Loucy (cell line): ENCODE measurements around the gene NSF.

Experiments used
- H2AFZ ChIP-seq: fragments of 200-600 bp; sonication (generic); 2 replicates; pipeline ENCODE4 v1.6.0; 2016; ENCODE audit warnings: antibody characterized with exemption, mild to moderate bottlenecking, low read length, moderate library complexity
- H3F3A ChIP-seq: fragments of 200-600 bp; 2 replicates; pipeline ENCODE4 v1.6.0; 2016; ENCODE audit warnings: antibody characterized with exemption, low read depth, mild to moderate bottlenecking
- H3K27me3 ChIP-seq: fragments of 200-600 bp; sonication (generic); 2 replicates; pipeline ENCODE4 v1.6.1; 2014; ENCODE audit warnings: low read length, mild to moderate bottlenecking; ENCODE audit not compliant: insufficient read depth, poor library complexity, severe bottlenecking
- H3K36me3 ChIP-seq: fragments of 200-600 bp; sonication (generic); 2 replicates; pipeline ENCODE4 v1.6.1; 2016; ENCODE audit warnings: low read length; ENCODE audit not compliant: insufficient read depth
- H3K4me1 ChIP-seq: fragments of 200-600 bp; sonication (generic); 2 replicates; pipeline ENCODE4 v1.5.1; 2014; ENCODE audit warnings: low read length, mild to moderate bottlenecking; ENCODE audit not compliant: insufficient read depth, poor library complexity, severe bottlenecking
- H3K4me2 ChIP-seq: fragments of 200-600 bp; sonication (generic); 2 replicates; pipeline ENCODE4 v1.6.0; 2014; ENCODE audit warnings: antibody characterized with exemption, low read length, low read depth, mild to moderate bottlenecking; ENCODE audit not compliant: poor library complexity, severe bottlenecking
- H3K4me3 ChIP-seq: fragments of 200-600 bp; sonication (generic); 2 replicates; pipeline ENCODE4 v1.5.1; 2014; ENCODE audit warnings: low read length, mild to moderate bottlenecking, mixed read lengths; ENCODE audit not compliant: poor library complexity, severe bottlenecking
- H3K79me2 ChIP-seq: fragments of 200-600 bp; sonication (generic); 2 replicates; pipeline ENCODE4 v1.6.1; 2014; ENCODE audit warnings: low read length; ENCODE audit not compliant: insufficient read depth
- H3K9ac ChIP-seq: fragments of 200-600 bp; sonication (generic); 2 replicates; pipeline ENCODE4 v1.6.0; 2014; ENCODE audit warnings: mild to moderate bottlenecking, low read depth, low read length, moderate library complexity; ENCODE audit not compliant: poor library complexity, severe bottlenecking
- H3K9me2 ChIP-seq: fragments of 200-600 bp; sonication (generic); replicated peaks from 2 replicates; pipeline ENCODE4 v1.6.1; 2016; ENCODE audit warnings: low read depth, low read length, mixed read lengths
- H3K9me3 ChIP-seq: fragments of 200-600 bp; sonication (generic); 2 replicates; pipeline ENCODE4 v1.6.1; 2014; ENCODE audit warnings: mild to moderate bottlenecking, antibody characterized with exemption, low read length, low read depth; ENCODE audit not compliant: insufficient read depth
- H4K20me1 ChIP-seq: fragments of 200-600 bp; sonication (generic); 2 replicates; pipeline ENCODE4 v1.6.0; 2014; ENCODE audit warnings: antibody characterized with exemption, low read length, mild to moderate bottlenecking; ENCODE audit not compliant: insufficient read depth, poor library complexity, severe bottlenecking
- CTCF ChIP-seq: fragments of 200-600 bp; sonication (generic); conservative IDR thresholded peaks from 2 replicates; pipeline ENCODE4 v1.5.1; 2014; ENCODE audit warnings: mild to moderate bottlenecking, antibody characterized with exemption, low read length
- EZH2phosphoT487 ChIP-seq: fragments of 200-600 bp; IDR thresholded peaks from 2 replicates; pipeline ENCODE4 v1.6.1; 2018; ENCODE audit warnings: antibody characterized with exemption, mild to moderate bottlenecking, moderate library complexity, borderline replicate concordance

The NSF gene

DNA sequence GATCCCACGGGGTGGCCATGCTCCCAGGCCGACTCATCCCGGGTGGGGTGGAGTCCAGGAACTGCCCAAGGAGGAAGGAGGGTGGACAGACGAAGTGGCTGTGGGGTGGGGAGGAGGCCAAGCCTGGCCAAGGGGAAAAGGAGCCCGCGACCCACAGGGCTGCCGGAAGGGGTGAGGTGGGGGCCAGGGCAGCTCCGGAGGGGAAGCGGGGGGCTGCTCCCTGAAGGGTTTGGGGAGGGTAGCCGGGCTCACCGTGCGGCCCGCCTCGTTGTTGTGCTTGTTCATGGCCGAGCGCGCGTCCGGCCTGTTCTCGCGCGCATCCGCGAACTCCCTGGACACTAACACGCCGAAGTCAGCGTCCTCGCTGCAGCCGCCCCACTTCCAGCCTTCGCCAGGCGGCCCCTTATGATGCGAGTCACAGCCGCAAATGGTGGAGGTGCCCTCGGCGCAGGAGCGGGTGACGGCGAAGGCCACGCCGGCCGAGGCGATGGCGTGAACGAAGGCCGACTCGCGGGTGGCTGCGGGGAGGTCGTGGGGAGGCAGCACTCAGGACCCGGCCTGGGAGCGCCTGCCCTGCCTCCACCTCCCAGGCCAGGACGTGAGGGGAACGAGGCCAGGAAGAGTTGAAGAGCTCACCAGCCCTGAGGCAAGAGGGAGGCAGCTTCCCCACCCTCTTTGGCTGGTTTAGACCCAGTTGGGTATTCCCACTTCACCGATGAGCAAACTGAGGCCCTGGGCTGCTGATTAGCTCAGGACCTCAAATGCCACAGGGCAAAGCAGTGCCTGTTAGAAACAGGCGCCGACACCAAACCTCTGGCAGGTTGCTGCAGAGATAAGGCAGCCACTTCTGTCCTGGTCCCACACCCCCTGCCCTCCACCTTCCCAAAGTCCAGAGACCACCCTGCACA lies 179.3 kb downstream of the NSF start:
- Histone ChIP-seq H3K4me2 (no peak overlapping the region), H3K4me1 (peaks cover 22% of the 10 kb centered on the region), H3K9me3 (no peaks in the 10 kb centered on the region), H4K20me1 (no peaks in the 10 kb centered on the region), H3K9me2 (no peaks in the 10 kb centered on the region), H3K4me3 (no peak overlapping the region), H3K79me2 (no peaks in the 10 kb centered on the region), H3F3A (no peaks in the 10 kb centered on the region), H3K27me3 (no peaks in the 10 kb centered on the region), H3K9ac (no peak overlapping the region), H2AFZ (no peak overlapping the region), H3K36me3 (no peaks in the 10 kb centered on the region)
- TF ChIP-seq EZH2phosphoT487 = no peak
- TF ChIP-seq CTCF = no peak

- Histone ChIP-seq H3K27me3 (no peaks in the 10 kb centered on the region), H3K4me1 (peaks cover 22% of the 10 kb centered on the region), H3F3A (no peaks in the 10 kb centered on the region), H4K20me1 (no peaks in the 10 kb centered on the region), H2AFZ (no peak overlapping the region), H3K79me2 (no peaks in the 10 kb centered on the region), H3K4me2 (peak overlapping the region; percentile 52), H3K9me3 (no peaks in the 10 kb centered on the region), H3K36me3 (no peaks in the 10 kb centered on the region), H3K4me3 (no peak overlapping the region), H3K9ac (no peak overlapping the region), H3K9me2 (no peaks in the 10 kb centered on the region)
- TF ChIP-seq CTCF = no peak
- TF ChIP-seq EZH2phosphoT487 = no peak
Measured at GRCh38 chr17:46770439-46770817, 180.0 kb downstream of the NSF start.

DNA sequence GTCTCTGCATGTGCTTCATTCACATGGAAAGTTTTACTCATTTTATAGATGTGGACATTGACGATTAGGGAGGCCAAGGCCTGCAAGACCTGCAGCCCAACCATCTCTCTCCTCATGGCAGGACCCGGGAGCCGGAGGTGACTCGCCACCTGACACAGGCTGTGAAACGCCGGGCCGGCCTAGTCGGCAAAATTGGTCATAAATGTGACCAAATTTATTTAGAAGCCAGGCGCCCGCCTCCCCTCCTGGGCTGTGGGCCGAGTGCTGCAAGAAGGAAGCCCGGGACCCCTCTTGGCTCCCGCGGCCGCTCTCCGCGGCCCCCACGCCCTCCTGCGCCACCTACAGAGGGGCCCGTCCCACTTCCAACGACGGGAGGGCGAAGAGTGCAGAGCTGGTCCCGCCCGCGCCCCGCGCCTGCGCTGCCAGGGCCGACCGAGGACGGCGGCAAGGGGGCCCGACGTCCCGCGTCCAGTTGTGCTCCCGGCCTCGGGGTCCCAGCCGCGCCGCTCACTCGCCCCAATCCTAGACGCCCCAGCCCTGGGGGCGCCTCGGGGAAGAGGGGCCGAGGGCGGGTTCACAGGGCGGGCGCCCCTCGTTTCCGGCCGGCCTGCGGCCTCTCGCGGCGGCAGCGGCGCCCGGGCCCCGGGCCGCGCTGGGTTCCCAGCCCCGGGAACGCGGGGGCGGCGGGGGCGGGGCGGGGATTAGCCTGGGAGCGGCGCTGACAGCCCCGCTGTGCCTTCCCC lies 180.5 kb downstream of the NSF start:
- no peaks in the 10 kb centered on the region for H3F3A ChIP-seq
- H3K36me3 ChIP-seq = no peaks in the 10 kb centered on the region
- H2AFZ ChIP-seq = no peak overlapping the region
- no peaks in the 10 kb centered on the region for H3K9me3 ChIP-seq
- no peaks in the 10 kb centered on the region for H3K9me2 ChIP-seq
- H4K20me1 ChIP-seq = no peaks in the 10 kb centered on the region
- H3K4me1 ChIP-seq = peaks cover 22% of the 10 kb centered on the region
- TF ChIP-seq EZH2phosphoT487 (no peak), CTCF (no peak)
- peak overlapping the region; percentile 44 for H3K9ac ChIP-seq
- peak overlapping the region; percentile 52 for H3K4me2 ChIP-seq
- H3K79me2 ChIP-seq = no peaks in the 10 kb centered on the region
- H3K27me3 ChIP-seq = no peaks in the 10 kb centered on the region
- peak overlapping the region; percentile 67 for H3K4me3 ChIP-seq
